Stimulated activated CD8-positive, alpha-beta memory T cell treated with anti-CD3 and anti-CD28 coated beads, Interleukin-4, amount 100 ng/mL, for 24 hours (primary cell): ENCODE measurements around the gene NRAP.
"Not testable (repeated sequence)": the region's sequence is repeated elsewhere in the genome, so short reads cannot be mapped to it uniquely, and the experiment has no call there.

Experiments
- DNase-seq: peaks from one replicate; pipeline ENCODE4 v3.0.0-alpha.2; 2020; ENCODE audit warnings: low read depth

NRAP gene

GRCh38 chr10:113680190-113681111 lies 16.6 kb upstream of the NRAP start:
- DNase-seq = peak; percentile 28

GRCh38 chr10:113679463-113680189 lies 15.8 kb upstream of the NRAP start, which contains the start of gene CASP7:
TSS of gene CASP7 (plus strand) at chr10:113679912. CDS start at chr10:113697494, 17,582 bp downstream.
- DNase-seq = peak; percentile 67

DNA sequence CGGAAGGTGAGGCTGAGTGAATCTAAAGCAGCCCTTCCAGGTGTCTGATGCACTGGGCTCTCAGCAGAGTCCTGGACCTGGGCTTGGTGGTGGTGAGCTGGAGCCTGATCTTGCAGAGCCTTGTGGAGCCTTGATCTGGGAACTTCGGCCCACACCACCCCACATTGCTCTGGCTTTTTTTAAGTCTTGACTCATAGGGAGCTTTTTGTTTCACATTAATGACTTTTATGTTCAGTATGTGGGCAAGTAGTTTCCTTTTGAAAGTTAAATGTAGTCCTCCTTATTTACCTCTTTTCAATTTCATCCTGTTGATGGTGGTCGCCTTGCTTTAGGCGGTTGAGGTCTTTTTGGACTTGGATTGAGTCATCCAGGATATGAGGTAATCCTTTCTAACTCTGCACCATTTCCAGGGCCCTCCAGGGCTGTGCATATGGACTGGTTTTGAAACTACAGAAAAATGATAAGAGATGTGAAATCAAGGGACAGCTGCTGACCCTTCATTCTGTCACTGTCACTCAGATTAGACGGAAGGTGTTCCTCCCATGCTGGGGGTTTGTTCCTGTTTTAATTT lies 2.9 kb upstream of the NRAP start:
- no peak for DNase-seq

GRCh38 chr10:113665806-113666354 lies 2.0 kb upstream of the NRAP start:
- no peak for DNase-seq

DNA sequence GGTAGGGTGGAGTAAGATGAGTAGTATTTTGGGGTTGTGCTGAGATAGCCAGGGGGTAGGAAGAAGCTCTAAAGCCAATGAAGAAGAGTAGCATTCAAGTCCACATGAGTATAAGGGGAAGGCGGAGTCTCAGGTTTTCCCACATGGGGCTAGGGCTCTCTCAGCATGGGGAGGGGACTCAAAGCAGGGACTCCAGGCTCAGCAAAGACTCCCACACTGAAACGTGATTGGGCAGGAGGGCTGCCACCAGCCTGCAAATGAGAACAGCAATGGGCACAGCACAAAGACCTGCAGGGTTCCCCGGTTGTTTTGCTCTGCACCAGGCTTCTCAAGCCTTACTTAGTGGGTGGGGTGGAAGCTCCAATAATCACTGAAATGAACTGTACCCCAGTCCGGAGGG lies 1.5 kb upstream of the NRAP start:
- no peak for DNase-seq

- DNase-seq = no peak
Observed at GRCh38 chr10:113663142-113663541, 699 bp downstream of the NRAP start.

DNA sequence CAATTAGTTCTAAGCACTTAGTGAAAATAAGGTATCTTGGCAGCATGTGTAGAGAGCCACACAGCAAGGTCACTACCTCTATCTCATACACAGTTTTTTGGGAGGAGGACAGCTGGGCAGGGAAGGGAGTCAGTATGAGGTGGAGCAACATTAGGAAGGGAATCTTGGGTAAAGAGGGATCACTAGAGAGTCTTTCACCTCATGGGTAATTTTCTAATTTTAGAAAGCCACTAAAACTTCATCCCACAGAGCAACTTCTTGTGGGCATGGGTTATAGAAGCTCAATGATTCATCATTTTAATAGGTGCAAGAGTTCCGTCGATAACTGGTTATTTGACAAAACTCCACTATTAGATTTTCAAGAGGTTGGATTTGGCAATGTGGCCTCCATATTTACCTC lies 2.5 kb downstream of the NRAP start:
- no peak for DNase-seq

DNA sequence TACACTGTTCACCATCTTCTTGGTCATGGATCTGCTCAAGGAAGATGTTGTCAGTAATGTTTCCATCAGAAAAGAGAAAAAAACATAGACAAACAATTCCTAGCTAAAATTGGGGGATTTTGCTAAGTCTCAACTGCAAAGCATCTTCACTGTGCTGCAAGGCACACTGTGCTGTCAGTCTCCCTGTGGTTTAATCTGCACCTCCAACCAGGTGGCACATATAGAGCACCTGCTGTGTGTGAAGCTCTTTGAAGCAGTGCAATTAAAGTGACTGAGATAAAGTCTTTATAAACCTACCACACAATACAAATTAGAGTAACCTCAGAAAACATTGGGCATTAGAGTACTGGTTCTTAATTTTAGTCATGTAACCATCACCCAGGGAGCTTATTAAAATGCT lies 6.3 kb downstream of the NRAP start:
- DNase-seq = no peak

GRCh38 chr10:113656896-113657295 lies 6.9 kb downstream of the NRAP start:
- no peak for DNase-seq

DNA sequence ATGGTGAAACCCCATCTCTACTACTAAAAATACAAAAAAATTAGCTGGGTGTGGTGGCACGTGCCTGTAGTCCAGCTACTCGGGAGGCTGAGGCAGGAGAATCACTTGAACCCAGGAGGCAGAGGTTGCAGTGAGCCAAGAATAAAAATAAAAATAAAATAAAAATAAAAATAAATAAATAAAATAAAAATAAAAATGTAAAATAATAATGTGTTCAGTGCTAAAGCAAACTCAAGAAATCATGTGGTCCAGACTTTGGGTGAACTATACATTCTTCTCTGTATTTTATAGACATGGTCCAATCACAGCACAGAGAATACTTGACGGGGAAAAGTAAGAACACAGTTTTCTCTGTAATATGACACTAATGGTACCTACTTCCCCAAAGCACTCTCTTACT lies 11.4 kb downstream of the NRAP start:
- DNase-seq = not testable (repeated sequence)

GRCh38 chr10:113651898-113652297 lies 11.9 kb downstream of the NRAP start:
- no peak for DNase-seq

DNA sequence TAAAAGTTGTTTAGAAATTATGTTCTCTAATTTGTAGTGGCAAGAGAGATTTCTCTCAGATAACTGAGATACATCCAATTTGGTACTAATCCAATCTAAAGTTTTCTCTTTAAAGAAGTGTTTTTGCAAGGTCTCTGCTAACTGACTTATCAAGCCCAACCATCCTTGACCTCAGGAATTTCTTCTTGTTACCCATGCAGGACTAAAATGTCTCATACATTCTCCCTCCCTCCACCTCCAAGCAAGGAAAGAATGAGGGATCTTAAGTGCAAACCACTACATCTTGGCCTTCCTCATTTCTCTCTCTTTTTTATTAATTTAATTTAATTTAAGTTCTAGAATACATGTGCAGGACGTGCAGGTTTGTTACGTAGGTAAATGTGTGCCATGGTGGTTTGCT lies 12.8 kb downstream of the NRAP start:
- no peak for DNase-seq

GRCh38 chr10:113650172-113650571 lies 13.7 kb downstream of the NRAP start:
- no peak for DNase-seq

DNA sequence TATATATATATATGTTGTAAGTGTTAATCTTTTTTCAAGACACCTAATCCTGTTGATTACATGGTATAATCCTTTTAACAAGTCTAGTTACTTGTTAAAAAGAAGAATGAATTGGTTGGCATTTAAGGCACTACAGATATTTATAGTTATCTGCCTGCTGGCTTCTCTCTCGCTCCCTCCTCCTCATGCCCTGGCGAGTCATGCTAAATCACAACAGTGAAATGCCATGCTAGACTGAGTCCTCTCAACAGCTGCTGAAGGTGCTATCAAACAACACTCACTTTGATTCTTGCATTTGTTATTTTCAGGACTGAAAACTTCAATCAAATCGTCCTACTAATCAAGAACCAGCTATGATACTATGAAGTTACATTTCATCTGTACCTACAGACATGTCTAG lies 15.4 kb downstream of the NRAP start:
- no peak for DNase-seq

DNA sequence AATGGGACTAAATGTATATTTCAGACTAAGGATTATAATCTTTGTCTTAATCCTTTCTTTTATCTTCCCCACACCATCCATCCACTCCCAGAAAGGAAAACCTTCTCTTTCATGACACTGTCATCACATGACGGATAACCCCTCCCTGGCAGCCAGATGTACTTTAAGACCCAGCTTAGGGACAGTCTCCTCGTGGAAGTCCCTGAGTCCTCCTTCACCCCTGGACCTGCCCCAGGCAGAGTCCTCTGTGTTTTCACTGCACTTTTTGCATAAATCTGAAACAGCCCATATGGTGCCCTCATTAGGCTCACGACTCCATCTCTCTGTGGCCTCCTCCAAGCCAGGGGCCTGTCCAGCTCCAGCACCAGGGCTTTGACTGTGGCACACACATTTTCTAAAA lies 16.0 kb downstream of the NRAP start:
- no peak for DNase-seq

GRCh38 chr10:113646336-113647201 lies 17.3 kb downstream of the NRAP start:
- no peak for DNase-seq

- no peak for DNase-seq
Observed at GRCh38 chr10:113644185-113645120, 19.4 kb downstream of the NRAP start.

- no peak for DNase-seq
Observed at GRCh38 chr10:113643183-113643582, 20.7 kb downstream of the NRAP start.

- DNase-seq = no peak
Observed at GRCh38 chr10:113641702-113642101, 22.1 kb downstream of the NRAP start.

DNA sequence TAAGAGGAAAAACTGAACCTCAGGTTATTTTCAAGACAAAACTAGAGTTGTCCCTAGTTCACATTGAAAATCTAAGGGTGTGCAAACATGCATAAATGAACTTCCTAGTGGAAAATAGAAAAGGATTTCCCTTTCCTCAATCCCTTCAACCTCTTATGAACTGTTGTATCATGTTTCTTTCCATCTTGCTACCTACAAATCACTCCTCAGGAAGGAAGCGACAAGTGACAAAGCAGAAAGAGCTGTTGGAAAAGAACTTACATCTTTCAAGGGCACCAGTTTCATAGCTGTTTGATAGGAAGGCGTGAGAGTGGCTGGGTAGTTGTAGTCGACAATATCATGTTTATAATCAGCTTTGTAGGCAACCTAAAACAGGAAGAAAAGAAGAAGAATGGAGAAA lies 23.9 kb downstream of the NRAP start:
- no peak for DNase-seq
